ENCODE results near the gene PGLYRP1. TPM values are rescaled to one million over a fixed set of nuclear protein-coding genes. Genes with fewer than 3 reads are reported as not detected.

The PGLYRP1 gene
- total and polyA plus RNA-seq, 2 of the 13 experiments (the other 11 are each of a cell fraction or from before 2014, with no cell fraction given), result not detected

- FAIRE-seq, result no peak
- H3K4me3 ChIP-seq (replicated peaks in 1 of 3; ENCODE audit: insufficient read depth in 1 of 3, low read depth in 2 of 3, low read length in 3 of 3), result no peak overlapping the region
- H3K79me2 ChIP-seq (ENCODE audit: insufficient read depth, low read length), result no peaks in the 10 kb centered on the region
- WGBS (ENCODE audit: low lambda C conversion rate), result 85% methylated on average over 1 of the region's 1 CpG
- ATAC-seq, result no peak
- no peaks in the 10 kb centered on the region for H3K36me3 ChIP-seq (replicated peaks in 1 of 2; ENCODE audit: control insufficient read depth in 1 of 2, insufficient read depth in 2 of 2, low read length in 2 of 2)
- no peaks in the 10 kb centered on the region for H3K27me3 ChIP-seq (ENCODE audit: control insufficient read depth in 1 of 2, insufficient read depth in 2 of 2, low read length in 2 of 2)
- intact Hi-C loops (cut with micrococcal nuclease; ENCODE audit: unreplicated experiment), result no loop called here
- no peak overlapping the region; the same call in 1 of the 2 replicates for H3K9ac ChIP-seq (ENCODE audit: insufficient read depth, low read depth, low read length)
- TF ChIP-seq ZNF503 (CRISPR knock-in tag; IDR thresholded peaks at IDR 0.05) (no peak), ZNF274 (CRISPR knock-in tag; IDR thresholded peaks at IDR 0.05) (no peak), THYN1 (CRISPR knock-in tag; IDR thresholded peaks at IDR 0.05; ENCODE audit: borderline replicate concordance, low read depth) (no peak), CREB1 (IDR thresholded peaks at IDR 0.05) (0 out of 2 replicates have a peak, but pooled peaks have one; percentile 19), CREB1 (CRISPR knock-in tag; IDR thresholded peaks at IDR 0.05) (no peak), CAMTA2 (CRISPR knock-in tag; IDR thresholded peaks at IDR 0.05; ENCODE audit: borderline replicate concordance) (no peak), NFIB (CRISPR knock-in tag; IDR thresholded peaks at IDR 0.05; ENCODE audit: borderline replicate concordance) (no peak)
- ChIA-PET POLR2A (no interaction called here), CTCF (ENCODE audit: low intra/inter-chr PET ratio, low total read pairs) (interaction anchor here (1.4 kb wide), 1 partner anchor 10 kb away, joined by 5 read pairs; no protein-coding TSS in a partner anchor)
- H2AFZ ChIP-seq (ENCODE audit: low read length), result no peak overlapping the region
- peak overlapping the region; percentile 54 for H3K27ac ChIP-seq (ENCODE audit: extremely low read length, insufficient read depth, low read length)
- H3K4me1 ChIP-seq (ENCODE audit: insufficient read depth, low read length), result peaks cover 79% of the 10 kb centered on the region
- no peak for DNase-seq (ENCODE audit: low spot score)
- no peaks in the 10 kb centered on the region for H3K9me3 ChIP-seq (ENCODE audit: low read length)
- in situ Hi-C loops (cut with HindIII; ENCODE audit: extremely low pct_ligation_motif_present, low pct_unique_long_range_greater_than_20kb), result no loop called here
- H3K4me2 ChIP-seq (ENCODE audit: low read depth, low read length), result no peak overlapping the region
- BruUV-seq (replicated peaks), result no TSS peak
- H4K20me1 ChIP-seq (ENCODE audit: insufficient read depth, low read length), result no peaks in the 10 kb centered on the region
Observed at GRCh38 chr19:46067691-46068090, 44.8 kb upstream of the PGLYRP1 start.

- H3K4me3 ChIP-seq (replicated peaks in 1 of 3; ENCODE audit: insufficient read depth in 1 of 3, low read depth in 2 of 3, low read length in 3 of 3), result no peak overlapping the region
- H2AFZ ChIP-seq (ENCODE audit: low read length), result no peak overlapping the region
- H3K4me1 ChIP-seq (ENCODE audit: insufficient read depth, low read length), result peaks cover 69% of the 10 kb centered on the region
- 77% methylated on average over 1 of the region's 1 CpG for WGBS (ENCODE audit: low lambda C conversion rate)
- ATAC-seq (no peak), DNase-seq (ENCODE audit: low spot score) (no peak), FAIRE-seq (no peak)
- peaks cover 3% of the 10 kb centered on the region for H3K9me3 ChIP-seq (ENCODE audit: low read length)
- no peak overlapping the region for H3K27ac ChIP-seq (ENCODE audit: extremely low read length, insufficient read depth, low read length)
- no peaks in the 10 kb centered on the region for H3K27me3 ChIP-seq (ENCODE audit: control insufficient read depth in 1 of 2, insufficient read depth in 2 of 2, low read length in 2 of 2)
- H3K9ac ChIP-seq (ENCODE audit: insufficient read depth, low read depth, low read length), result no peak overlapping the region
- intact Hi-C loops (cut with micrococcal nuclease; ENCODE audit: unreplicated experiment), result no loop called here
- in situ Hi-C loops (cut with HindIII; ENCODE audit: extremely low pct_ligation_motif_present, low pct_unique_long_range_greater_than_20kb), result no loop called here
- ChIA-PET POLR2A (no interaction called here), CTCF (ENCODE audit: low intra/inter-chr PET ratio, low total read pairs) (no interaction called here)
- BruUV-seq (replicated peaks), result no TSS peak
- no peaks in the 10 kb centered on the region for H3K36me3 ChIP-seq (replicated peaks in 1 of 2; ENCODE audit: control insufficient read depth in 1 of 2, insufficient read depth in 2 of 2, low read length in 2 of 2)
- H3K4me2 ChIP-seq (ENCODE audit: low read depth, low read length), result no peak overlapping the region
- no peaks in the 10 kb centered on the region for H3K79me2 ChIP-seq (ENCODE audit: insufficient read depth, low read length)
- H4K20me1 ChIP-seq (ENCODE audit: insufficient read depth, low read length), result no peaks in the 10 kb centered on the region
- TF ChIP-seq FLYWCH1 (CRISPR knock-in tag; IDR thresholded peaks at IDR 0.05), result no peak
- no peak for TF ChIP-seq AHDC1 (CRISPR knock-in tag; IDR thresholded peaks at IDR 0.05; ENCODE audit: borderline replicate concordance)
- TF ChIP-seq GRHL1 (CRISPR knock-in tag; conservative IDR thresholded peaks at IDR 0.05), result no peak
Observed at GRCh38 chr19:46066471-46066870, 43.6 kb upstream of the PGLYRP1 start.

Data from HepG2 (cell line).